ENCODE results near the gene TRABD2A. TPM values are rescaled to one million over a fixed set of nuclear protein-coding genes. Genes with fewer than 3 reads are reported as not detected.
A peak's percentile ranks its signal among the peaks of the same experiment; 100 is the strongest.

The TRABD2A gene
- total RNA-seq, 4 donors from 2014 or later = 0.47 to 2.7 (median 1.4) TPM

- no peaks in the 10 kb centered on the region for H3K9me3 ChIP-seq
- no peak for TF ChIP-seq POLR2A (IDR thresholded peaks at IDR 0.05)
- TF ChIP-seq CTCF (IDR thresholded peaks at IDR 0.05) = no peak
- no peak for TF ChIP-seq POLR2AphosphoS5 (IDR thresholded peaks at IDR 0.05)
- no peak for TF ChIP-seq EP300 (IDR thresholded peaks at IDR 0.05)
- no peak for ATAC-seq
- H3K36me3 ChIP-seq = no peaks in the 10 kb centered on the region
- WGBS, 2 donors (ENCODE audit: low coverage in 1 of 2) = 100% methylated on average over 2 of the region's 2 CpGs; no CpG with 5 or more reads in 1 of the 2 donors
- H3K27ac ChIP-seq = no peak overlapping the region
- no peak overlapping the region for H3K4me3 ChIP-seq
- H3K27me3 ChIP-seq = peaks cover 31% of the 10 kb centered on the region
- peaks cover 0 to 26% (median 17%) of the 10 kb centered on the region in 3 donors for H3K4me1 ChIP-seq
Observed at GRCh38 chr2:84885111-84885510, 4.2 kb upstream of the TRABD2A start.

GRCh38 chr2:84884449-84884848, 3.6 kb upstream of the TRABD2A start:
- Histone ChIP-seq H3K9me3 (no peaks in the 10 kb centered on the region), H3K4me1 (peaks cover 0 to 33% (median 21%) of the 10 kb centered on the region in 3 donors), H3K36me3 (no peaks in the 10 kb centered on the region), H3K27ac (no peak overlapping the region), H3K4me3 (no peak overlapping the region), H3K27me3 (peaks cover 38% of the 10 kb centered on the region)
- ATAC-seq = no peak
- TF ChIP-seq POLR2AphosphoS5 (IDR thresholded peaks at IDR 0.05) = no peak
- no peak for TF ChIP-seq CTCF (IDR thresholded peaks at IDR 0.05)
- no peak for TF ChIP-seq POLR2A (IDR thresholded peaks at IDR 0.05)
- no peak for TF ChIP-seq EP300 (IDR thresholded peaks at IDR 0.05)

GRCh38 chr2:84882775-84883550, 2.1 kb upstream of the TRABD2A start:
- Histone ChIP-seq H3K27ac (no peak overlapping the region), H3K9me3 (no peaks in the 10 kb centered on the region), H3K4me3 (no peak overlapping the region), H3K36me3 (no peaks in the 10 kb centered on the region), H3K4me1 (peaks cover 0 to 35% (median 21%) of the 10 kb centered on the region in 3 donors), H3K27me3 (peaks cover 53% of the 10 kb centered on the region)
- WGBS, 2 donors (ENCODE audit: low coverage in 1 of 2) = 91 to 100% methylated on average over 3 to 4 of the region's 4 CpGs
- ATAC-seq = no peak
- TF ChIP-seq POLR2A (IDR thresholded peaks at IDR 0.05) (no peak), EP300 (IDR thresholded peaks at IDR 0.05) (no peak), CTCF (IDR thresholded peaks at IDR 0.05) (no peak), POLR2AphosphoS5 (IDR thresholded peaks at IDR 0.05) (no peak)

GRCh38 chr2:84882414-84882738, 1.5 kb upstream of the TRABD2A start:
- peaks cover 53% of the 10 kb centered on the region for H3K27me3 ChIP-seq

More at GRCh38 chr2:84882414-84882738, 1.5 kb upstream of the TRABD2A start:
- 44 to 48% methylated on average over 3 of the region's 3 CpGs for WGBS, 2 donors (ENCODE audit: low coverage in 1 of 2)
- TF ChIP-seq CTCF (IDR thresholded peaks at IDR 0.05) (no peak), EP300 (IDR thresholded peaks at IDR 0.05) (no peak), POLR2A (IDR thresholded peaks at IDR 0.05) (no peak), POLR2AphosphoS5 (IDR thresholded peaks at IDR 0.05) (no peak)
- H3K9me3 ChIP-seq = no peaks in the 10 kb centered on the region
- no peak overlapping the region for H3K27ac ChIP-seq
- ATAC-seq = no peak
- H3K4me1 ChIP-seq = peaks cover 0 to 35% (median 21%) of the 10 kb centered on the region in 3 donors
- peak overlapping the region in 1 of 2 donors; percentile 56 for H3K4me3 ChIP-seq
- H3K36me3 ChIP-seq = no peaks in the 10 kb centered on the region
